ENCODE results near the gene TAF4B. TPM values are rescaled to one million over a fixed set of nuclear protein-coding genes. Genes with fewer than 3 reads are reported as not detected.

The TAF4B gene
- total and polyA plus RNA-seq, 10 of the 15 experiments (the other 5 are each of a cell fraction or from before 2014, with no cell fraction given): 2.3 to 15.0 (median 12.2) TPM

DNA sequence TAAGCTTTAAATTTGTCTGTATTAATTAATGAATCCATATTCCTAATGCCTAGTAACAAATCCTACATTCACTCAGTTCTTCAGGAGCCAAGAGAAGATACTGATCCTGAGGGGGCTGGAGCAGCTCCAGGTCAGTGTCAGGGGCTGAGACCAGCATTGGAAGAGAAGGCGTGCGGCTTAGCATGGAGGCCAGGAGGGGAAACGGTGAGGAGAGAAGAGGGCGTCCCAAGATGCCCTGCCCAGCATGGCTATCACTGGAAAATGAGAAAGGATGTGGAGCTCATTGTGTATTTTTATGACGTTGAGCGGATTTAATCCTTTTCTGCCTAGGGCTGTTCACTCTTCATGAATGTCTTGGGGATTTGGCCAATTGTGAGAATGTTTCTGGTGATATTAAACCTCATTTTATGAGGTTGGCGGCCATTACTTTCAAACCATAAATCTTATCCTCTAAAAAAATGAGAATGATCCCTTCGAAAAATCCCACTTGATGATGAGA lies 190.5 kb downstream of the TAF4B start:
- in situ Hi-C loops (cut with MboI) (loop anchor here (5.0 to 25.0 kb wide), 2 partner anchors 51 to 571 kb away; no protein-coding TSS in a partner anchor), intact Hi-C loops (cut with micrococcal nuclease; ENCODE audit: unreplicated experiment) (no loop called here)
- Histone ChIP-seq H2AFZ (ENCODE audit: control insufficient read depth, low read depth, low read length) (no peak overlapping the region), H4K20me1 (ENCODE audit: control insufficient read depth, insufficient read depth) (no peaks in the 10 kb centered on the region), H3K9me3 (replicated peaks; ENCODE audit: control insufficient read depth, insufficient read depth, low read length) (no peaks in the 10 kb centered on the region), H3K36me3 (ENCODE audit: control insufficient read depth in 2 of 2, insufficient read depth in 2 of 2, low read length in 1 of 2) (no peaks in the 10 kb centered on the region), H3K4me3 (no peak overlapping the region), H3K27ac (ENCODE audit: control insufficient read depth, insufficient read depth) (no peak overlapping the region), H3K4me1 (ENCODE audit: control insufficient read depth, insufficient read depth, low read length) (no peaks in the 10 kb centered on the region), H3K79me2 (ENCODE audit: control insufficient read depth, insufficient read depth, low read length) (no peaks in the 10 kb centered on the region), H3K4me2 (ENCODE audit: control insufficient read depth, insufficient read depth) (no peak overlapping the region), H3K27me3 (replicated peaks in 1 of 2; ENCODE audit: control insufficient read depth in 2 of 2, insufficient read depth in 2 of 2, low read length in 1 of 2) (no peaks in the 10 kb centered on the region), H3K9ac (ENCODE audit: control insufficient read depth, insufficient read depth, low read length) (no peak overlapping the region)
- FAIRE-seq (no peak), DNase-seq (ENCODE audit: low read depth, low spot score) (no peak), ATAC-seq (no peak)
- RAD21 ChIA-PET (ENCODE audit: unreplicated experiment): no interaction called here
- CTCF ChIA-PET: interaction anchor here (0.6 kb wide), 2 partner anchors 106 to 210 kb away, joined by 3 read pairs; no protein-coding TSS in a partner anchor
- 96% methylated on average over 8 of the region's 8 CpGs for WGBS (ENCODE audit: insufficient coverage, insufficient replicate concordance, low lambda C conversion rate, missing lambda C conversion rate)
- SMC1A ChIA-PET (ENCODE audit: uncharacterized antibody, unreplicated experiment): interaction anchor here (1.4 kb wide), 1 partner anchor 13 kb away, joined by 3 read pairs; no protein-coding TSS in a partner anchor
- POLR2A ChIA-PET: no interaction called here
- BruUV-seq (replicated peaks): no TSS peak
- TF ChIP-seq STAT3 (IDR thresholded peaks at IDR 0.05; ENCODE audit: low read depth, low read length): no peak
- TF ChIP-seq, protein P1, sequence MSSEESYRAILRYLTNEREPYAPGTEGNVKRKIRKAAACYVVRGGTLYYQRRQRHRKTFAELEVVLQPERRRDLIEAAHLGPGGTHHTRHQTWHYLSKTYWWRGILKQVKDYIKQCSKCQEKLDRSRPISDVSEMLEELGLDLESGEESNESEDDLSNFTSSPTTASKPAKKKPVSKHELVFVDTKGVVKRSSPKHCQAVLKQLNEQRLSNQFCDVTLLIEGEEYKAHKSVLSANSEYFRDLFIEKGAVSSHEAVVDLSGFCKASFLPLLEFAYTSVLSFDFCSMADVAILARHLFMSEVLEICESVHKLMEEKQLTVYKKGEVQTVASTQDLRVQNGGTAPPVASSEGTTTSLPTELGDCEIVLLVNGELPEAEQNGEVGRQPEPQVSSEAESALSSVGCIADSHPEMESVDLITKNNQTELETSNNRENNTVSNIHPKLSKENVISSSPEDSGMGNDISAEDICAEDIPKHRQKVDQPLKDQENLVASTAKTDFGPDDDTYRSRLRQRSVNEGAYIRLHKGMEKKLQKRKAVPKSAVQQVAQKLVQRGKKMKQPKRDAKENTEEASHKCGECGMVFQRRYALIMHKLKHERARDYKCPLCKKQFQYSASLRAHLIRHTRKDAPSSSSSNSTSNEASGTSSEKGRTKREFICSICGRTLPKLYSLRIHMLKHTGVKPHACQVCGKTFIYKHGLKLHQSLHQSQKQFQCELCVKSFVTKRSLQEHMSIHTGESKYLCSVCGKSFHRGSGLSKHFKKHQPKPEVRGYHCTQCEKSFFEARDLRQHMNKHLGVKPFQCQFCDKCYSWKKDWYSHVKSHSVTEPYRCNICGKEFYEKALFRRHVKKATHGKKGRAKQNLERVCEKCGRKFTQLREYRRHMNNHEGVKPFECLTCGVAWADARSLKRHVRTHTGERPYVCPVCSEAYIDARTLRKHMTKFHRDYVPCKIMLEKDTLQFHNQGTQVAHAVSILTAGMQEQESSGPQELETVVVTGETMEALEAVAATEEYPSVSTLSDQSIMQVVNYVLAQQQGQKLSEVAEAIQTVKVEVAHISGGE (CRISPR knock-in tag; IDR thresholded peaks at IDR 0.05): no peak
- TF ChIP-seq RUNX3 (IDR thresholded peaks at IDR 0.05; ENCODE audit: low read length): no peak

DNA sequence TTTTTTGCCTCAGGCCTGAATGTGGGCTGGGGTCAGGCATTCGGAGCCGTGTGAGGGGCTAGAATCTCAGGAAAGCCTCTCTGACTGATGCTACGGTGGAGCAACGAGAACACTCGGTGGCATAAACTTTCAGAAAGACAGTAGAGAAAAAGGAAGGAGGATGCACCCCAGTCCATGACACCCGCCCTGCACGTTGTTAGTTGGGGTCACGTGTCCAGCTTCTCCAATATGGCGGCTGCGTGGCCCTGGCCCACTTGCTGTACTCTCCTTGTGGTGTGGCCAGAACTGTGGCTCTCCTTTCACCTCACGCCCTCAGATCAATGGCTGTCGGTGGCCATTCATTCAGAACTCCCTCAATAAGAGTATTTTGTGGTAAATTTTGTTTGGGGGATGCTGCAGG lies 190.9 kb downstream of the TAF4B start:
- Histone ChIP-seq H3K4me3 (no peak overlapping the region), H3K79me2 (ENCODE audit: control insufficient read depth, insufficient read depth, low read length) (no peaks in the 10 kb centered on the region), H3K27me3 (replicated peaks in 1 of 2; ENCODE audit: control insufficient read depth in 2 of 2, insufficient read depth in 2 of 2, low read length in 1 of 2) (no peaks in the 10 kb centered on the region), H3K36me3 (ENCODE audit: control insufficient read depth in 2 of 2, insufficient read depth in 2 of 2, low read length in 1 of 2) (no peaks in the 10 kb centered on the region), H3K9me3 (replicated peaks; ENCODE audit: control insufficient read depth, insufficient read depth, low read length) (no peaks in the 10 kb centered on the region), H3K4me2 (ENCODE audit: control insufficient read depth, insufficient read depth) (no peak overlapping the region), H2AFZ (ENCODE audit: control insufficient read depth, low read depth, low read length) (no peak overlapping the region), H4K20me1 (ENCODE audit: control insufficient read depth, insufficient read depth) (no peaks in the 10 kb centered on the region), H3K9ac (ENCODE audit: control insufficient read depth, insufficient read depth, low read length) (no peak overlapping the region), H3K27ac (ENCODE audit: control insufficient read depth, insufficient read depth) (no peak overlapping the region), H3K4me1 (ENCODE audit: control insufficient read depth, insufficient read depth, low read length) (peaks cover 4% of the 10 kb centered on the region)
- FAIRE-seq: no peak
- in situ Hi-C loops (cut with MboI) (loop anchor here (5.0 to 25.0 kb wide), 2 partner anchors 50 to 570 kb away; no protein-coding TSS in a partner anchor), intact Hi-C loops (cut with micrococcal nuclease; ENCODE audit: unreplicated experiment) (no loop called here)
- ATAC-seq: no peak
- SMC1A ChIA-PET (ENCODE audit: uncharacterized antibody, unreplicated experiment): no interaction called here
- CTCF ChIA-PET: interaction anchor here (0.6 to 0.7 kb wide), 3 partner anchors 47 to 230 kb away, joined by 3 read pairs; no protein-coding TSS in a partner anchor
- no TSS peak for BruUV-seq (replicated peaks)
- POLR2A ChIA-PET: no interaction called here
- DNase-seq (ENCODE audit: low read depth, low spot score): no peak
- WGBS (ENCODE audit: insufficient coverage, insufficient replicate concordance, low lambda C conversion rate, missing lambda C conversion rate): 89% methylated on average over 12 of the region's 12 CpGs
- no peak for TF ChIP-seq SUZ12 (IDR thresholded peaks at IDR 0.05; ENCODE audit: unreplicated experiment)
- no peak for TF ChIP-seq POLR2AphosphoS2 (IDR thresholded peaks at IDR 0.05; ENCODE audit: low read depth, low read length)
- TF ChIP-seq, protein P2, sequence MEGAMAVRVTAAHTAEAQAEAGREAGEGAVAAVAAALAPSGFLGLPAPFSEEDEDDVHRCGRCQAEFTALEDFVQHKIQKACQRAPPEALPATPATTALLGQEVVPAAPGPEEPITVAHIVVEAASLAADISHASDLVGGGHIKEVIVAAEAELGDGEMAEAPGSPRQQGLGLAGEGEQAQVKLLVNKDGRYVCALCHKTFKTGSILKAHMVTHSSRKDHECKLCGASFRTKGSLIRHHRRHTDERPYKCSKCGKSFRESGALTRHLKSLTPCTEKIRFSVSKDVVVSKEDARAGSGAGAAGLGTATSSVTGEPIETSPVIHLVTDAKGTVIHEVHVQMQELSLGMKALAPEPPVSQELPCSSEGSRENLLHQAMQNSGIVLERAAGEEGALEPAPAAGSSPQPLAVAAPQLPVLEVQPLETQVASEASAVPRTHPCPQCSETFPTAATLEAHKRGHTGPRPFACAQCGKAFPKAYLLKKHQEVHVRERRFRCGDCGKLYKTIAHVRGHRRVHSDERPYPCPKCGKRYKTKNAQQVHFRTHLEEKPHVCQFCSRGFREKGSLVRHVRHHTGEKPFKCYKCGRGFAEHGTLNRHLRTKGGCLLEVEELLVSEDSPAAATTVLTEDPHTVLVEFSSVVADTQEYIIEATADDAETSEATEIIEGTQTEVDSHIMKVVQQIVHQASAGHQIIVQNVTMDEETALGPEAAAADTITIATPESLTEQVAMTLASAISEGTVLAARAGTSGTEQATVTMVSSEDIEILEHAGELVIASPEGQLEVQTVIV (IDR thresholded peaks at IDR 0.05; ENCODE audit: borderline replicate concordance, partially characterized antibody): no peak
- no peak for TF ChIP-seq EP300 (IDR thresholded peaks at IDR 0.05; ENCODE audit: borderline replicate concordance in 1 of 2, control insufficient read depth in 1 of 2, low read depth in 2 of 2, low read length in 2 of 2)
- RAD21 ChIA-PET (ENCODE audit: unreplicated experiment): no interaction called here

All from GM12878 (cell line).